ENCODE data around the gene FSTL5.

DNA sequence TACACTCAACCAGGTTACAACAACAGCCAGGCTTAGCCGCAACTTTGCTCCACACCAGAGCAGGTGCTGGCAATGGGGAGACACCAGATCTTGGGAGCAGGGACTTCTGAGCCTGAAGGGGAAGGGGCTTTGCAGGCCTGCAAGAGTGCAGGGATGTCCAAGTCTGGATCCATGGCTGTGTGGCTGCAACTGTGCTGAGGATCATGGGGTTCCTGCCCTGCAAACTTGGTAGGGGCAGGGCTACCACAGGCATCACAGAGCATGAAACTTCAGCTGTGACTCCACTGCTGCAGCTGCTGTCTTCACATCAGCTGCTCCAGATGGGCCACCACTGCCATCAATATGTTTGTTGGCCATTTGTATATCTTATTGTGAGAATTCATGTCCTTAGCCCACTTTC is 340.4 kb downstream of the FSTL5 start:
- TF ChIP-seq, protein P1, sequence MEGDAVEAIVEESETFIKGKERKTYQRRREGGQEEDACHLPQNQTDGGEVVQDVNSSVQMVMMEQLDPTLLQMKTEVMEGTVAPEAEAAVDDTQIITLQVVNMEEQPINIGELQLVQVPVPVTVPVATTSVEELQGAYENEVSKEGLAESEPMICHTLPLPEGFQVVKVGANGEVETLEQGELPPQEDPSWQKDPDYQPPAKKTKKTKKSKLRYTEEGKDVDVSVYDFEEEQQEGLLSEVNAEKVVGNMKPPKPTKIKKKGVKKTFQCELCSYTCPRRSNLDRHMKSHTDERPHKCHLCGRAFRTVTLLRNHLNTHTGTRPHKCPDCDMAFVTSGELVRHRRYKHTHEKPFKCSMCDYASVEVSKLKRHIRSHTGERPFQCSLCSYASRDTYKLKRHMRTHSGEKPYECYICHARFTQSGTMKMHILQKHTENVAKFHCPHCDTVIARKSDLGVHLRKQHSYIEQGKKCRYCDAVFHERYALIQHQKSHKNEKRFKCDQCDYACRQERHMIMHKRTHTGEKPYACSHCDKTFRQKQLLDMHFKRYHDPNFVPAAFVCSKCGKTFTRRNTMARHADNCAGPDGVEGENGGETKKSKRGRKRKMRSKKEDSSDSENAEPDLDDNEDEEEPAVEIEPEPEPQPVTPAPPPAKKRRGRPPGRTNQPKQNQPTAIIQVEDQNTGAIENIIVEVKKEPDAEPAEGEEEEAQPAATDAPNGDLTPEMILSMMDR (IDR thresholded peaks at IDR 0.05), result no peak
- no peak for TF ChIP-seq POLR2A (IDR thresholded peaks at IDR 0.05)
